K562 (cell line): ENCODE results near the gene YBX1. TPM values are rescaled to one million over a fixed set of nuclear protein-coding genes. Genes with fewer than 3 reads are reported as not detected.

ENCODE experiments used
- BHLHE40 ChIP-seq: IDR thresholded peaks from 2 replicates; pipeline ENCODE4 v1.6.1; 2011; ENCODE audit warnings: low read length, improper control_type of control experiment
- FIP1L1 ChIP-seq: fragments of 200-400 bp; formaldehyde crosslinking; IDR thresholded peaks from 2 replicates; pipeline ENCODE4 v1.6.1; 2018; ENCODE audit warnings: mild to moderate bottlenecking, low read depth, low read length; ENCODE audit not compliant: poor library complexity, severe bottlenecking
- LARP7 ChIP-seq: fragments of 450-650 bp; IDR thresholded peaks from 2 replicates; pipeline ENCODE4 v1.6.1; 2016
- MBD2 ChIP-seq: sonication (generic); IDR thresholded peaks from 2 replicates; pipeline ENCODE4 v1.6.1; 2016; ENCODE audit warnings: low read depth, borderline replicate concordance
- MEF2A ChIP-seq: IDR thresholded peaks from 2 replicates; pipeline ENCODE4 v1.6.1; 2011; ENCODE audit warnings: low read depth, mild to moderate bottlenecking, low read length, moderate library complexity; ENCODE audit not compliant: control insufficient read depth
- NFE2 ChIP-seq: IDR thresholded peaks from 2 replicates; pipeline ENCODE4 v1.6.1; 2014; ENCODE audit warnings: antibody characterized with exemption, low read depth
- SMARCA4 ChIP-seq: fragments of 450-650 bp; IDR thresholded peaks from 2 replicates; pipeline ENCODE4 v1.6.1; 2016
- SMARCE1 ChIP-seq: fragments of 450-650 bp; IDR thresholded peaks from 2 replicates; pipeline ENCODE4 v1.7.1; 2016; ENCODE audit warnings: mild to moderate bottlenecking
- SNIP1 ChIP-seq: fragments of 450-650 bp; IDR thresholded peaks from 2 replicates; pipeline ENCODE4 v1.7.1; 2017; ENCODE audit warnings: low read depth, mild to moderate bottlenecking
- TBP ChIP-seq: optimal IDR thresholded peaks from 2 replicates; pipeline ENCODE3; 2011; ENCODE audit warnings: low read depth, low read length, improper control_type of control experiment
- TEAD4 ChIP-seq, 2 experiments: sonication (generic) in 1 of 2; formaldehyde crosslinking in 1 of 2; IDR thresholded peaks; 2 replicates each; pipeline versions ENCODE4 v1.6.1 to v1.8.0; 2012 to 2022; ENCODE audit warnings: borderline replicate concordance in 1 of 2, inconsistent platforms in 1 of 2, low read length in 1 of 2, mild to moderate bottlenecking in 1 of 2, missing genetic modification reagents in 1 of 2
- ZNF431 ChIP-seq: sonication (generic); formaldehyde crosslinking; IDR thresholded peaks from 2 replicates; pipeline ENCODE4 v1.8.0; 2022; ENCODE audit warnings: mild to moderate bottlenecking, missing genetic modification reagents
- polyA plus RNA-seq, 8 experiments: library from polyadenylated mRNA; depleted of rRNA in 4 of 8; stranded (reverse) in 5 of 8; unstranded in 3 of 8; fragments of >200 nt; fragmentation: Nextera tagmentation in 2 of 8; fragmentation: Illumina TruSeq in 1 of 8; extraction: Ambion mirVana in 2 of 8; extraction: Trizol in 1 of 8; gene quantifications; 2 replicates each; pipeline versions ENCODE4 v1.2.1 to v1.2.3, GENCODE V29; 2011 to 2014; ENCODE audit warnings: inconsistent platforms in 1 of 8, missing spikeins in 1 of 8
- total RNA-seq, 7 experiments: library from RNA; depleted of rRNA in 6 of 7; stranded (reverse); fragments of >200 nt in 6 of 7; fragmentation: Illumina TruSeq in 2 of 7; extraction: Trizol in 2 of 7; gene quantifications; 2 replicates each; pipeline versions ENCODE4 v1.2.1 to v1.2.3, GENCODE V29; 2011 to 2021; ENCODE audit warnings: low replicate concordance in 1 of 7
- TF ChIP-seq, protein P1 (sequence below): fragments of 450-650 bp; IDR thresholded peaks from 2 replicates; pipeline ENCODE4 v1.6.1; 2018; ENCODE audit not compliant: partially characterized antibody
- TF ChIP-seq, protein P2 (sequence below): sonication (generic); formaldehyde crosslinking; IDR thresholded peaks from 2 replicates; pipeline ENCODE4 v1.5.0; 2020; ENCODE audit warnings: missing genetic modification reagents
- TF ChIP-seq, protein P3 (sequence below): fragments of 450-650 bp; formaldehyde crosslinking; IDR thresholded peaks from 2 replicates; pipeline ENCODE4 v1.4.0; 2022; ENCODE audit warnings: missing genetic modification characterization
- TF ChIP-seq, protein P4 (sequence below), 2 experiments: fragments of 450-650 bp in 1 of 2; sonication (generic) in 1 of 2; formaldehyde crosslinking in 1 of 2; IDR thresholded peaks in 1 of 2; conservative IDR thresholded peaks in 1 of 2; 2 replicates each; pipeline versions ENCODE4 v1.6.1 to v1.8.1; 2016 to 2023; ENCODE audit warnings: mild to moderate bottlenecking in 2 of 2, moderate library complexity in 2 of 2, inconsistent platforms in 1 of 2, missing genetic modification reagents in 1 of 2
- TF ChIP-seq, protein P5 (sequence below), 2 experiments: IDR thresholded peaks; 2 replicates each; pipeline ENCODE4 v1.6.1; 2012; ENCODE audit warnings: improper control_type of control experiment in 2 of 2, low read depth in 2 of 2, low read length in 2 of 2, borderline replicate concordance in 1 of 2

YBX1 gene
- total and polyA plus RNA-seq, 9 of the 15 experiments (the other 6 are each of a cell fraction or from before 2014, with no cell fraction given): 363 to 1,955 (median 1,216) TPM

DNA sequence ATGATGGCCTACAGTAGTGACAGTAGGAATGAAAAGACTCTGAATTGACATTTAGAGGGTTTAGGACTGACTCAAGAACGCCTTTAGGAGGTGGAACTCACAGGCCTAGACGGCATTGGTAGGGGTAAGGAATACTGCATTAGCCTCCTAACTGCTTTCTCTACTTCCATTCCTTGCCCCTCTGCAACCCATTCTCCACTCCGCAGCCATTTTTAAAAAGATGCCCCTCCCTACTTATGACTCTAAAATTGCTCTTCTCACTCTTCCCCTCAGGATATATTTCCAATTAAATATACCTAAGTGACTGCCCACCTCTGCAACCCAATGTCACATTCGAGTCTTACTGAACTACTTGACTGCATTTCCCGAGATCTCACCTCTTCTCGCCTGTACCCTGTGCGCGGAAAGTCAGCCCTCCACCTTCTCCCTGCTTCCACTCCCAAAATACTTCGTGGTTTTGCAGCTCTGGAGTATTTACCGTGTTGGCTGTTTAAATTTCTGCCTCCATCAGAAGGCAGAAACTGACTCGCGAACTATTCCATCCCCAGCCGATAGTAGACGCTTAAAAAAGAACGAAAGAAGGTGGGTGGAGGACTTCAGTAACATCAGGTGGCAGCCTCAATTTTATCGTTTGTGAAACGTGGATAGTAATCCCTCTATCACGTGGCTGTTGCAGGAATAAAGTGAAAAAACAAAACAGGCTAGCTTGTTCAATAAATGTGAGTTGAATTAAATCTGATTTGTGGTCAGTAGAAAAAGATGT lies 1.1 kb upstream of the YBX1 start (continued):
- TF ChIP-seq TBP (peak; percentile 23), LARP7 (no peak), BHLHE40 (peak; percentile 59), NFE2 (no peak), SMARCA4 (0 out of 2 replicates have a peak, but pooled peaks have one; percentile 39), TEAD4 (IDR thresholded peaks at IDR 0.05; ENCODE audit: low read length) (peak; percentile 16; the same call in 1 of the 2 replicates), TEAD4 (CRISPR knock-in tag; IDR thresholded peaks at IDR 0.05; ENCODE audit: borderline replicate concordance) (no peak), MEF2A (no peak), FIP1L1 (no peak), SNIP1 (no peak), ZNF431 (CRISPR knock-in tag) (no peak), MBD2 (no peak), SMARCE1 (peak; percentile 31; the same call in 1 of the 2 replicates)
- TF ChIP-seq, protein P1, sequence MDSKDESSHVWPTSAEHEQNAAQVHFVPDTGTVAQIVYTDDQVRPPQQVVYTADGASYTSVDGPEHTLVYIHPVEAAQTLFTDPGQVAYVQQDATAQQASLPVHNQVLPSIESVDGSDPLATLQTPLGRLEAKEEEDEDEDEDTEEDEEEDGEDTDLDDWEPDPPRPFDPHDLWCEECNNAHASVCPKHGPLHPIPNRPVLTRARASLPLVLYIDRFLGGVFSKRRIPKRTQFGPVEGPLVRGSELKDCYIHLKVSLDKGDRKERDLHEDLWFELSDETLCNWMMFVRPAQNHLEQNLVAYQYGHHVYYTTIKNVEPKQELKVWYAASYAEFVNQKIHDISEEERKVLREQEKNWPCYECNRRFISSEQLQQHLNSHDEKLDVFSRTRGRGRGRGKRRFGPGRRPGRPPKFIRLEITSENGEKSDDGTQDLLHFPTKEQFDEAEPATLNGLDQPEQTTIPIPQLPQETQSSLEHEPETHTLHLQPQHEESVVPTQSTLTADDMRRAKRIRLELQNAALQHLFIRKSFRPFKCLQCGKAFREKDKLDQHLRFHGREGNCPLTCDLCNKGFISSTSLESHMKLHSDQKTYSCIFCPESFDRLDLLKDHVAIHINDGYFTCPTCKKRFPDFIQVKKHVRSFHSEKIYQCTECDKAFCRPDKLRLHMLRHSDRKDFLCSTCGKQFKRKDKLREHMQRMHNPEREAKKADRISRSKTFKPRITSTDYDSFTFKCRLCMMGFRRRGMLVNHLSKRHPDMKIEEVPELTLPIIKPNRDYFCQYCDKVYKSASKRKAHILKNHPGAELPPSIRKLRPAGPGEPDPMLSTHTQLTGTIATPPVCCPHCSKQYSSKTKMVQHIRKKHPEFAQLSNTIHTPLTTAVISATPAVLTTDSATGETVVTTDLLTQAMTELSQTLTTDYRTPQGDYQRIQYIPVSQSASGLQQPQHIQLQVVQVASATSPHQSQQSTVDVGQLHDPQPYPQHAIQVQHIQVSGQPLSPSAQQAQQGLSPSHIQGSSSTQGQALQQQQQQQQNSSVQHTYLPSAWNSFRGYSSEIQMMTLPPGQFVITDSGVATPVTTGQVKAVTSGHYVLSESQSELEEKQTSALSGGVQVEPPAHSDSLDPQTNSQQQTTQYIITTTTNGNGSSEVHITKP: peak; percentile 69
- TF ChIP-seq, protein P2, sequence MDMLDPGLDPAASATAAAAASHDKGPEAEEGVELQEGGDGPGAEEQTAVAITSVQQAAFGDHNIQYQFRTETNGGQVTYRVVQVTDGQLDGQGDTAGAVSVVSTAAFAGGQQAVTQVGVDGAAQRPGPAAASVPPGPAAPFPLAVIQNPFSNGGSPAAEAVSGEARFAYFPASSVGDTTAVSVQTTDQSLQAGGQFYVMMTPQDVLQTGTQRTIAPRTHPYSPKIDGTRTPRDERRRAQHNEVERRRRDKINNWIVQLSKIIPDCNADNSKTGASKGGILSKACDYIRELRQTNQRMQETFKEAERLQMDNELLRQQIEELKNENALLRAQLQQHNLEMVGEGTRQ (CRISPR knock-in tag): 0 out of 2 replicates have a peak, but pooled peaks have one; percentile 5
- TF ChIP-seq, protein P3, sequence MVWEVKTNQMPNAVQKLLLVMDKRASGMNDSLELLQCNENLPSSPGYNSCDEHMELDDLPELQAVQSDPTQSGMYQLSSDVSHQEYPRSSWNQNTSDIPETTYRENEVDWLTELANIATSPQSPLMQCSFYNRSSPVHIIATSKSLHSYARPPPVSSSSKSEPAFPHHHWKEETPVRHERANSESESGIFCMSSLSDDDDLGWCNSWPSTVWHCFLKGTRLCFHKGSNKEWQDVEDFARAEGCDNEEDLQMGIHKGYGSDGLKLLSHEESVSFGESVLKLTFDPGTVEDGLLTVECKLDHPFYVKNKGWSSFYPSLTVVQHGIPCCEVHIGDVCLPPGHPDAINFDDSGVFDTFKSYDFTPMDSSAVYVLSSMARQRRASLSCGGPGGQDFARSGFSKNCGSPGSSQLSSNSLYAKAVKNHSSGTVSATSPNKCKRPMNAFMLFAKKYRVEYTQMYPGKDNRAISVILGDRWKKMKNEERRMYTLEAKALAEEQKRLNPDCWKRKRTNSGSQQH (CRISPR knock-in tag): peak; percentile 3; the same call in 1 of the 2 replicates
- TF ChIP-seq, protein P4, sequence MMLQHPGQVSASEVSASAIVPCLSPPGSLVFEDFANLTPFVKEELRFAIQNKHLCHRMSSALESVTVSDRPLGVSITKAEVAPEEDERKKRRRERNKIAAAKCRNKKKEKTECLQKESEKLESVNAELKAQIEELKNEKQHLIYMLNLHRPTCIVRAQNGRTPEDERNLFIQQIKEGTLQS (IDR thresholded peaks at IDR 0.05): no peak
- TF ChIP-seq, protein P4 (CRISPR knock-in tag; conservative IDR thresholded peaks at IDR 0.05): 0 out of 2 replicates have a peak, but pooled peaks have one; percentile 30
- TF ChIP-seq, protein P5, sequence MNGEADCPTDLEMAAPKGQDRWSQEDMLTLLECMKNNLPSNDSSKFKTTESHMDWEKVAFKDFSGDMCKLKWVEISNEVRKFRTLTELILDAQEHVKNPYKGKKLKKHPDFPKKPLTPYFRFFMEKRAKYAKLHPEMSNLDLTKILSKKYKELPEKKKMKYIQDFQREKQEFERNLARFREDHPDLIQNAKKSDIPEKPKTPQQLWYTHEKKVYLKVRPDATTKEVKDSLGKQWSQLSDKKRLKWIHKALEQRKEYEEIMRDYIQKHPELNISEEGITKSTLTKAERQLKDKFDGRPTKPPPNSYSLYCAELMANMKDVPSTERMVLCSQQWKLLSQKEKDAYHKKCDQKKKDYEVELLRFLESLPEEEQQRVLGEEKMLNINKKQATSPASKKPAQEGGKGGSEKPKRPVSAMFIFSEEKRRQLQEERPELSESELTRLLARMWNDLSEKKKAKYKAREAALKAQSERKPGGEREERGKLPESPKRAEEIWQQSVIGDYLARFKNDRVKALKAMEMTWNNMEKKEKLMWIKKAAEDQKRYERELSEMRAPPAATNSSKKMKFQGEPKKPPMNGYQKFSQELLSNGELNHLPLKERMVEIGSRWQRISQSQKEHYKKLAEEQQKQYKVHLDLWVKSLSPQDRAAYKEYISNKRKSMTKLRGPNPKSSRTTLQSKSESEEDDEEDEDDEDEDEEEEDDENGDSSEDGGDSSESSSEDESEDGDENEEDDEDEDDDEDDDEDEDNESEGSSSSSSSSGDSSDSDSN (IDR thresholded peaks at IDR 0.05; ENCODE audit: borderline replicate concordance in 1 of 2, low read depth in 2 of 2, low read length in 2 of 2): 0 out of 4 replicates have a peak, but pooled peaks of 1 of the 2 experiments have one; percentile 57
